Muscle of leg (tissue), 11 donors: ENCODE results near the gene C20orf144. TPM values are rescaled to one million over a fixed set of nuclear protein-coding genes. Genes with fewer than 3 reads are reported as not detected.

ENCODE experiments used
- DNase-seq: peaks from one replicate; pipeline ENCODE4 v3.0.0; 2013
- H3K27ac ChIP-seq: one replicate; pipeline ENCODE4 v1.5.1; 2013; ENCODE audit warnings: mild to moderate bottlenecking, low read length, control low read depth
- H3K27me3 ChIP-seq: one replicate; pipeline ENCODE4 v1.6.1; 2013; ENCODE audit warnings: low read length; ENCODE audit not compliant: control insufficient read depth, insufficient read depth
- H3K36me3 ChIP-seq: one replicate; pipeline ENCODE4 v1.6.1; 2013; ENCODE audit warnings: low read length; ENCODE audit not compliant: control insufficient read depth, insufficient read depth
- H3K4me1 ChIP-seq: one replicate; pipeline ENCODE4 v1.6.1; 2013; ENCODE audit warnings: low read length; ENCODE audit not compliant: control insufficient read depth, insufficient read depth
- H3K4me3 ChIP-seq: one replicate; pipeline ENCODE4 v1.5.1; 2013; ENCODE audit warnings: low read length, control low read depth
- H3K9me3 ChIP-seq: replicated peaks from 2 replicates; pipeline ENCODE4 v1.6.1; 2013; ENCODE audit warnings: low read depth, low read length; ENCODE audit not compliant: control insufficient read depth
- WGBS: methylation state at CpG from one replicate; pipeline ENCODE4 v1.1.5; 2013; ENCODE audit warnings: missing lambda C conversion rate; ENCODE audit not compliant: insufficient coverage; 5-methylcytosine and 5-hydroxymethylcytosine counted together
- polyA plus RNA-seq, 8 donors: library from polyadenylated mRNA; unstranded; fragments of 120-200 nt; gene quantifications; one replicate each; pipeline versions ENCODE4 v1.2.1 to v1.2.3, GENCODE V29; 2013; ENCODE audit warnings: inconsistent platforms in 1 of 8, low replicate concordance in 1 of 8; ENCODE audit not compliant: insufficient read length in 8 of 8, insufficient read depth in 1 of 8
- total RNA-seq: library from RNA; stranded (reverse); fragments of 120-200 nt; gene quantifications from one replicate; pipeline ENCODE4 v1.2.4, GENCODE V29; 2013

The C20orf144 gene
- total and polyA plus RNA-seq, 9 donors, result 0.04 to 0.32 (median 0.17) TPM

GRCh38 chr20:33709398-33709797 is 47.3 kb downstream of the C20orf144 start:
- Histone ChIP-seq H3K36me3 (peaks cover 40% of the 10 kb centered on the region), H3K4me3 (no peak overlapping the region), H3K4me1 (no peaks in the 10 kb centered on the region), H3K9me3 (no peaks in the 10 kb centered on the region), H3K27ac (no peak overlapping the region), H3K27me3 (no peaks in the 10 kb centered on the region)
- WGBS, result 100% methylated on average over 1 of the region's 2 CpGs
- DNase-seq, result no peak

- Histone ChIP-seq H3K27ac (no peak overlapping the region), H3K4me1 (no peaks in the 10 kb centered on the region), H3K9me3 (no peaks in the 10 kb centered on the region), H3K36me3 (peaks cover 46% of the 10 kb centered on the region), H3K27me3 (no peaks in the 10 kb centered on the region), H3K4me3 (no peak overlapping the region)
- 78% methylated on average over 11 of the region's 16 CpGs for WGBS
- DNase-seq, result no peak
Measured at GRCh38 chr20:33709905-33710541, 47.9 kb downstream of the C20orf144 start.

- 81% methylated on average over 8 of the region's 14 CpGs for WGBS
- Histone ChIP-seq H3K4me3 (no peak overlapping the region), H3K9me3 (no peaks in the 10 kb centered on the region), H3K27ac (no peak overlapping the region), H3K36me3 (peaks cover 46% of the 10 kb centered on the region), H3K27me3 (no peaks in the 10 kb centered on the region), H3K4me1 (no peaks in the 10 kb centered on the region)
- DNase-seq, result no peak
Measured at GRCh38 chr20:33710681-33711445, 48.7 kb downstream of the C20orf144 start.

GRCh38 chr20:33711446-33711738 is 49.3 kb downstream of the C20orf144 start:
- H3K9me3 ChIP-seq, result no peaks in the 10 kb centered on the region
- no peaks in the 10 kb centered on the region for H3K4me1 ChIP-seq
- H3K27ac ChIP-seq, result no peak overlapping the region
- H3K36me3 ChIP-seq, result peaks cover 46% of the 10 kb centered on the region
- no CpG with 5 or more reads among the region's 1 CpG for WGBS
- no peak overlapping the region for H3K4me3 ChIP-seq
- no peaks in the 10 kb centered on the region for H3K27me3 ChIP-seq
- DNase-seq, result no peak

Other genes starting within 250 kb of the C20orf144 start
- gene SNTA1, start 218.6 kb upstream of the C20orf144 start, total RNA-seq, result 33.6 TPM
- gene SNTA1, start 218.6 kb upstream of the C20orf144 start, polyA plus RNA-seq, result 10 to 100 TPM; 20.9 to 42.4 (median 30.5) TPM
- gene CBFA2T2, start 172.2 kb upstream of the C20orf144 start, total RNA-seq, result 8.5 TPM
- gene CBFA2T2, start 172.2 kb upstream of the C20orf144 start, polyA plus RNA-seq, result 10 to 100 TPM; 11.3 to 17.8 (median 13.3) TPM
- gene ACTL10, start 4.6 kb downstream of the C20orf144 start, total RNA-seq, result 0.49 TPM
- under 1 TPM; 0.22 to 0.78 (median 0.38) TPM for gene ACTL10, start 4.6 kb downstream of the C20orf144 start, polyA plus RNA-seq
- 27.8 TPM for gene NECAB3, start 12.1 kb downstream of the C20orf144 start, total RNA-seq
- 10 to 100 TPM; 23.0 to 31.6 (median 28.5) TPM for gene NECAB3, start 12.1 kb downstream of the C20orf144 start, polyA plus RNA-seq
- gene E2F1, start 24.1 kb downstream of the C20orf144 start, total RNA-seq, result 7.8 TPM
- gene E2F1, start 24.1 kb downstream of the C20orf144 start, polyA plus RNA-seq, result 10 to 100 TPM; 12.2 to 16.7 (median 12.9) TPM
- 7.7 TPM for gene PXMP4, start 58.0 kb downstream of the C20orf144 start, total RNA-seq
- gene PXMP4, start 58.0 kb downstream of the C20orf144 start, polyA plus RNA-seq, result 10 to 100 TPM in 2 of 8 donors, 1 to 10 TPM in 6; 8.0 to 10.7 (median 8.6) TPM
- 1.3 TPM for gene ZNF341, start 69.7 kb downstream of the C20orf144 start, total RNA-seq
- gene ZNF341, start 69.7 kb downstream of the C20orf144 start, polyA plus RNA-seq, result 1 to 10 TPM; 2.5 to 3.2 (median 2.8) TPM
- gene CHMP4B, start 149.0 kb downstream of the C20orf144 start, total RNA-seq, result 20.7 TPM
- gene CHMP4B, start 149.0 kb downstream of the C20orf144 start, polyA plus RNA-seq, result 10 to 100 TPM; 67.5 to 82.8 (median 75.7) TPM